CD4-positive, alpha-beta T cell (primary cell): ENCODE data around the gene SYTL5. TPM values are rescaled to one million over a fixed set of nuclear protein-coding genes. Genes with fewer than 3 reads are reported as not detected.

ENCODE experiments used
- ATAC-seq: fragments of 200-7000 bp; cut with Tn5 transposase; one replicate; pipeline ENCODE4 v1.10.0; 2022; ENCODE audit warnings: mild to moderate bottlenecking; ENCODE audit not compliant: poor library complexity
- CTCF ChIA-PET: fragments of 350-600 bp; sonication (Branson Sonifier 250); formaldehyde crosslinking; loops from one replicate; lab custom pipeline; 2021; ENCODE audit warnings: antibody characterized with exemption, inconsistent platforms; lab: Charles Lee
- POLR2A ChIA-PET: fragments of 350-600 bp; sonication (Branson Sonifier 250); formaldehyde crosslinking; loops from one replicate; lab custom pipeline; 2021; ENCODE audit warnings: antibody characterized with exemption, inconsistent platforms; lab: Charles Lee
- DNase-seq, 14 experiments: peaks; one replicate each; pipeline ENCODE4 v3.0.0-alpha.2; 2013 to 2020; ENCODE audit warnings: mixed read lengths in 2 of 14
- H3K27ac ChIP-seq, 2 donors: one replicate each; pipeline versions ENCODE4 v1.5.1 to v1.7.0; 2013; ENCODE audit warnings: low read length in 2 of 2, low read depth in 1 of 2, mild to moderate bottlenecking in 1 of 2
- H3K27me3 ChIP-seq, 2 experiments: 1 replicate in 1 of 2; 2 replicates in 1 of 2; pipeline versions ENCODE4 v1.6.1 to v1.7.0; 2013; ENCODE audit warnings: low read length in 2 of 2, control low read depth in 1 of 2, mild to moderate bottlenecking in 1 of 2, moderate library complexity in 1 of 2; ENCODE audit not compliant: insufficient read depth in 2 of 2, control insufficient read depth in 1 of 2
- H3K36me3 ChIP-seq: one replicate; pipeline ENCODE4 v1.6.1; 2013; ENCODE audit warnings: low read length, control low read depth; ENCODE audit not compliant: insufficient read depth
- H3K4me1 ChIP-seq: one replicate; pipeline ENCODE4 v1.6.1; 2013; ENCODE audit warnings: low read length, control low read depth; ENCODE audit not compliant: insufficient read depth
- H3K4me3 ChIP-seq: one replicate; pipeline ENCODE4 v1.5.1; 2013; ENCODE audit warnings: mild to moderate bottlenecking, low read length, moderate library complexity
- H3K9me3 ChIP-seq, 2 experiments: 1 replicate in 1 of 2; 2 replicates in 1 of 2; pipeline versions ENCODE4 v1.6.1 to v1.7.0; 2013; ENCODE audit warnings: low read length in 2 of 2, mild to moderate bottlenecking in 2 of 2, control low read depth in 1 of 2, moderate library complexity in 1 of 2; ENCODE audit not compliant: control insufficient read depth in 1 of 2, insufficient read depth in 1 of 2
- H3K27ac Mint-ChIP-seq: one replicate; pipeline ENCODE4 v1.8.0; 2020; ENCODE audit warnings: mixed read lengths
- H3K27me3 Mint-ChIP-seq: one replicate; pipeline ENCODE4 v1.8.0; 2021; ENCODE audit warnings: mixed read lengths
- H3K36me3 Mint-ChIP-seq: one replicate; pipeline ENCODE4 v1.8.0; 2021; ENCODE audit warnings: low read depth, mixed read lengths
- H3K4me1 Mint-ChIP-seq: one replicate; pipeline ENCODE4 v1.8.0; 2021; ENCODE audit warnings: low read depth, mixed read lengths
- H3K4me3 Mint-ChIP-seq: one replicate; pipeline ENCODE4 v1.8.0; 2020; ENCODE audit warnings: mild to moderate bottlenecking, mixed read lengths
- H3K9me3 Mint-ChIP-seq: one replicate; pipeline ENCODE4 v1.8.0; 2020; ENCODE audit warnings: mixed read lengths
- intact Hi-C, 2 experiments: fragments of 100-400 bp; cut with DNase I in 1 of 2; cut with micrococcal nuclease in 1 of 2; formaldehyde crosslinking; loops; one replicate each; pipeline versions ENCODE4 v1.15.1 to v1.9.0; 2023 to 2025; cut with DNase I, micrococcal nuclease
- total RNA-seq, 174 experiments: library from RNA in 2 of 174; stranded (reverse) in 2 of 174; gene quantifications; one replicate each; pipeline ENCODE4 v1.2.3 and lab custom pipeline; 2021 to 2026
- TF ChIP-seq, protein P1 (sequence below): fragments of 200-600 bp; IDR thresholded peaks from one replicate; pipeline ENCODE4 v1.8.0; 2022; ENCODE audit warnings: antibody characterized with exemption, mild to moderate bottlenecking

Gene SYTL5
- total RNA-seq, 2 experiments from 2014 or later: not detected

- Histone ChIP-seq H3K4me1 (no peaks in the 10 kb centered on the region), H3K9me3 (no peaks in the 10 kb centered on the region), H3K36me3 (no peaks in the 10 kb centered on the region), H3K27ac (no peak overlapping the region), H3K4me3 (no peak overlapping the region), H3K27me3 (peaks cover 0 to 5% of the 10 kb centered on the region in 2 experiments)
- no peaks in the 10 kb centered on the region for H3K4me1 Mint-ChIP-seq
- H3K27me3 Mint-ChIP-seq: peaks cover 6% of the 10 kb centered on the region
- ChIA-PET CTCF (no interaction called here), POLR2A (no interaction called here)
- peaks cover 3% of the 10 kb centered on the region for H3K9me3 Mint-ChIP-seq
- intact Hi-C loops: no loop called here
- ATAC-seq (no peak), DNase-seq (no peak)
- no peak overlapping the region for H3K27ac Mint-ChIP-seq
- TF ChIP-seq, protein P1, sequence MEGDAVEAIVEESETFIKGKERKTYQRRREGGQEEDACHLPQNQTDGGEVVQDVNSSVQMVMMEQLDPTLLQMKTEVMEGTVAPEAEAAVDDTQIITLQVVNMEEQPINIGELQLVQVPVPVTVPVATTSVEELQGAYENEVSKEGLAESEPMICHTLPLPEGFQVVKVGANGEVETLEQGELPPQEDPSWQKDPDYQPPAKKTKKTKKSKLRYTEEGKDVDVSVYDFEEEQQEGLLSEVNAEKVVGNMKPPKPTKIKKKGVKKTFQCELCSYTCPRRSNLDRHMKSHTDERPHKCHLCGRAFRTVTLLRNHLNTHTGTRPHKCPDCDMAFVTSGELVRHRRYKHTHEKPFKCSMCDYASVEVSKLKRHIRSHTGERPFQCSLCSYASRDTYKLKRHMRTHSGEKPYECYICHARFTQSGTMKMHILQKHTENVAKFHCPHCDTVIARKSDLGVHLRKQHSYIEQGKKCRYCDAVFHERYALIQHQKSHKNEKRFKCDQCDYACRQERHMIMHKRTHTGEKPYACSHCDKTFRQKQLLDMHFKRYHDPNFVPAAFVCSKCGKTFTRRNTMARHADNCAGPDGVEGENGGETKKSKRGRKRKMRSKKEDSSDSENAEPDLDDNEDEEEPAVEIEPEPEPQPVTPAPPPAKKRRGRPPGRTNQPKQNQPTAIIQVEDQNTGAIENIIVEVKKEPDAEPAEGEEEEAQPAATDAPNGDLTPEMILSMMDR: no peak
- no peaks in the 10 kb centered on the region for H3K36me3 Mint-ChIP-seq
- no peak overlapping the region for H3K4me3 Mint-ChIP-seq
Measured at GRCh38 chrX:38008658-38009057, 2.3 kb downstream of the SYTL5 start.

GRCh38 chrX:38009641-38010040, 3.3 kb downstream of the SYTL5 start:
- H3K27ac Mint-ChIP-seq: no peak overlapping the region
- intact Hi-C loops: no loop called here
- H3K36me3 Mint-ChIP-seq: no peaks in the 10 kb centered on the region
- peaks cover 6% of the 10 kb centered on the region for H3K27me3 Mint-ChIP-seq
- H3K36me3 ChIP-seq: no peaks in the 10 kb centered on the region
- H3K9me3 Mint-ChIP-seq: no peaks in the 10 kb centered on the region
- H3K4me1 ChIP-seq: no peaks in the 10 kb centered on the region
- no peak overlapping the region for H3K4me3 ChIP-seq
- H3K27ac ChIP-seq: no peak overlapping the region
- H3K9me3 ChIP-seq: no peaks in the 10 kb centered on the region
- TF ChIP-seq, protein P1: no peak
- DNase-seq (no peak), ATAC-seq (no peak)
- H3K4me1 Mint-ChIP-seq: no peaks in the 10 kb centered on the region
- ChIA-PET CTCF (no interaction called here), POLR2A (no interaction called here)
- H3K27me3 ChIP-seq: peaks cover 0 to 5% of the 10 kb centered on the region in 2 experiments
- no peak overlapping the region for H3K4me3 Mint-ChIP-seq

DNA sequence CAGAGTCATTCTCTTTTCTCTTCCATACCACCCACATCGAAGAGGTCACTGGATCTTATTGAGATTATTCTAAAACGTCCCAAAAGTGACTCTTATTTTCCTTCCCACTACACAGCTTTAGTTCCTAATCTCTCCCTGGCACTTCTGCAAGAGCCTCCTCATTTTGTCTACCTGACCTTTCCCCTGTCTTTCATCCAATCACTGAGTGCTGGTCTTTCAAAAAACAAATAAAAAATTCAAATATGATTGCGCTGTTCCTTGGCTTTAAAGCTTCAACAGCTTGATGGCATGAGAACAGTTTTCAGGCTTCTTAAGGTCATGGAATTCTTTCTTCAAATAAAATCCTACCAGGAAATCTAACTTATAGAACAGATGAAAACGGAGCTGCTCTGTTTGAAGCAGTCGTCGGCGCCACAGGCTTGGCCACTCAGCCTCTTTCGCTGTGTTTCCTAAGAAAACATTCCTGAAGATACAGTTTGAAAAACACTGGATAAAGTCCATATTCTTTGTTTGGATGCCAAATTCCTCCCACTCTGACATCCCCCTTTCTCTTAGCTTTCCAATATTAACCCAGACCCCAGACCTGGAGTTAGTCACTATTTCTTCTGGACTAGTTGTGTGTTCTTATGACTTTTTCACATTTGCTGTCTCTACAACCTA, 12.5 kb downstream of the SYTL5 start:
- DNase-seq (no peak), ATAC-seq (no peak)
- Mint-ChIP-seq H3K36me3 (no peaks in the 10 kb centered on the region), H3K27me3 (peaks cover 9% of the 10 kb centered on the region), H3K27ac (no peak overlapping the region), H3K4me3 (no peak overlapping the region), H3K4me1 (no peaks in the 10 kb centered on the region), H3K9me3 (no peaks in the 10 kb centered on the region)
- POLR2A ChIA-PET: no interaction called here
- Histone ChIP-seq H3K27ac (no peak overlapping the region), H3K27me3 (no peaks in the 10 kb centered on the region), H3K9me3 (no peaks in the 10 kb centered on the region), H3K4me1 (no peaks in the 10 kb centered on the region), H3K36me3 (no peaks in the 10 kb centered on the region), H3K4me3 (no peak overlapping the region)
- TF ChIP-seq, protein P1: no peak
- CTCF ChIA-PET: no interaction called here
- intact Hi-C loops: no loop called here
